Adrenal gland (tissue), 12 donors: ENCODE data around the gene KRTAP9-7. TPM values are rescaled to one million over a fixed set of nuclear protein-coding genes. Genes with fewer than 3 reads are reported as not detected.

Experiments used
- DNase-seq, 7 donors: peaks; one replicate each; pipeline ENCODE4 v3.0.0-alpha.2; 2019 to 2020
- H3K27ac ChIP-seq, 5 donors: fragments of 200-600 bp; sonication (generic) in 4 of 5; 1 replicate in 3 of 5; 2 replicates in 2 of 5; pipeline versions ENCODE4 v1.5.1 to v1.8.0; 2016 to 2020; ENCODE audit warnings: mild to moderate bottlenecking in 1 of 5
- H3K27me3 ChIP-seq: fragments of 200-600 bp; 2 replicates; pipeline ENCODE4 v1.8.0; 2021
- H3K36me3 ChIP-seq, 2 donors: fragments of 200-600 bp; replicated peaks in 1 of 2; 1 replicate in 1 of 2; 2 replicates in 1 of 2; pipeline versions ENCODE4 v1.5.1 to v1.8.0; 2018 to 2022
- H3K4me1 ChIP-seq, 2 donors: fragments of 200-600 bp; replicated peaks in 1 of 2; 1 replicate in 1 of 2; 2 replicates in 1 of 2; pipeline versions ENCODE4 v1.5.1 to v1.8.0; 2018 to 2021
- H3K4me3 ChIP-seq, 4 donors: fragments of 200-600 bp; sonication (generic) in 3 of 4; one replicate each; pipeline ENCODE4 v1.5.1; 2016 to 2018
- H3K9me3 ChIP-seq, 3 donors: fragments of 200-600 bp; sonication (generic) in 1 of 3; replicated peaks in 1 of 3; 1 replicate in 2 of 3; 2 replicates in 1 of 3; pipeline versions ENCODE4 v1.5.1 to v1.8.0; 2016 to 2021
- CTCF ChIP-seq, 6 experiments: fragments of 450-650 bp in 4 of 6; fragments of 200-600 bp in 2 of 6; sonication (generic) in 1 of 6; IDR thresholded peaks; 1 replicate in 5 of 6; 2 replicates in 1 of 6; pipeline versions ENCODE4 v1.5.1 to v1.8.0; 2016 to 2021; ENCODE audit warnings: antibody characterized with exemption in 6 of 6, mild to moderate bottlenecking in 2 of 6, moderate library complexity in 1 of 6
- POLR2A ChIP-seq, 2 donors: fragments of 450-650 bp; IDR thresholded peaks; one replicate each; pipeline ENCODE4 v1.6.1; 2017; ENCODE audit warnings: antibody characterized with exemption in 2 of 2, mild to moderate bottlenecking in 2 of 2, moderate library complexity in 1 of 2
- WGBS, 4 donors: extraction: QIAGEN DNeasy Blood & Tissue Kit in 2 of 4; methylation state at CpG; one replicate each; pipeline versions ENCODE4 v1.1.5 to v1.1.7; 2013 to 2017; 5-methylcytosine and 5-hydroxymethylcytosine counted together
- intact Hi-C, 2 donors: fragments of 100-400 bp; cut with DNase I; formaldehyde crosslinking; loops; one replicate each; pipeline versions ENCODE4 v1.14.1 to v1.15.0; 2022 to 2023
- polyA plus RNA-seq, 3 donors: library from polyadenylated mRNA; stranded (reverse); fragments of 200-250 nt in 2 of 3; fragments of 350-450 nt in 1 of 3; fragmentation: Illumina TruSeq in 1 of 3; extraction: RNeasy Lipid Tissue Mini Kit (QIAGEN cat#74804) in 1 of 3; gene quantifications; one replicate each; pipeline ENCODE4 v1.2.3, GENCODE V29; 2013 to 2014
- small RNA-seq, 2 donors: library from RNA; depleted of rRNA; stranded (forward); fragments of <200 nt; gene quantifications; one replicate each; pipeline ENCODE3, GENCODE V24; 2016
- total RNA-seq, 9 donors: library from RNA; depleted of rRNA in 4 of 9; stranded (reverse); fragments of >200 nt in 4 of 9; fragments of 120-200 nt in 1 of 9; fragmentation: NEBNext Ultra II Directional in 1 of 9; extraction: Animal tissue kit (Norgen Biotek cat#: 25700) in 1 of 9; gene quantifications; one replicate each; pipeline versions ENCODE4 v1.1.0 to v1.2.4, GENCODE V29; 2013 to 2023
- donor health status: healthy with polysubstance abuse.
- donor health status: Bipolar disorder and iron deficiency.
- donor health status: DM: yes; HTN: yes; CAD: no.
- donor health status: DM: no; HTN: no; CAD: no.
- donor health status: DM: no; HTN: no; CAD: no.
- donor health status: DM: yes; HTN: yes; CAD: no.

KRTAP9-7 gene
- total and polyA plus RNA-seq, 12 donors = not detected

- Histone ChIP-seq H3K27ac (no peak overlapping the region), H3K4me3 (no peak overlapping the region), H3K36me3 (no peaks in the 10 kb centered on the region), H3K9me3 (no peaks in the 10 kb centered on the region), H3K4me1 (no peaks in the 10 kb centered on the region), H3K27me3 (no peaks in the 10 kb centered on the region)
- no peak for DNase-seq
- 81 to 92% (median 86%) methylated on average over 8 to 10 of the region's 10 CpGs for WGBS, 4 donors
- TF ChIP-seq CTCF (IDR thresholded peaks at IDR 0.05) = no peak
- TF ChIP-seq POLR2A (IDR thresholded peaks at IDR 0.05) = no peak
- intact Hi-C loops = loop anchor here in 1 of 2 donors (10.0 kb wide), 2 partner anchors 330 to 420 kb away; no protein-coding TSS in a partner anchor
These were observed 49.6 kb downstream of the KRTAP9-7 start for GRCh38 chr17:41325126-41325525.

GRCh38 chr17:41325611-41326010 lies 50.1 kb downstream of the KRTAP9-7 start:
- 87 to 100% (median 93%) methylated on average over 2 to 6 of the region's 6 CpGs; no CpG with 5 or more reads in 1 of the 4 donors for WGBS, 4 donors
- H3K27me3 ChIP-seq = no peaks in the 10 kb centered on the region
- no peaks in the 10 kb centered on the region for H3K36me3 ChIP-seq
- H3K9me3 ChIP-seq = no peaks in the 10 kb centered on the region
- no peaks in the 10 kb centered on the region for H3K4me1 ChIP-seq
- no peak overlapping the region for H3K4me3 ChIP-seq
- DNase-seq = no peak
- TF ChIP-seq CTCF (IDR thresholded peaks at IDR 0.05) (no peak), POLR2A (IDR thresholded peaks at IDR 0.05) (no peak)
- intact Hi-C loops = loop anchor here in 1 of 2 donors (10.0 kb wide), 2 partner anchors 329 to 421 kb away; no protein-coding TSS in a partner anchor
- no peak overlapping the region for H3K27ac ChIP-seq

Small RNA genes lying within 50 kb of the gene (small RNA-seq; reads per million reads assigned to genes)
- 0 reads per million in 2 donors for gene KRTAP9-10P

Other genes starting within 250 kb of the KRTAP9-7 start
Only the 30 nearest of the 41 such genes appear.
- not detected for gene KRTAP4-7, start 191.5 kb upstream of the KRTAP9-7 start, total RNA-seq
- gene KRTAP4-7, start 191.5 kb upstream of the KRTAP9-7 start, polyA plus RNA-seq = not detected
- not detected for gene KRTAP4-8, start 177.6 kb upstream of the KRTAP9-7 start, total RNA-seq
- gene KRTAP4-8, start 177.6 kb upstream of the KRTAP9-7 start, polyA plus RNA-seq = not detected
- gene KRTAP4-16, start 173.5 kb upstream of the KRTAP9-7 start, total RNA-seq = not detected
- gene KRTAP4-16, start 173.5 kb upstream of the KRTAP9-7 start, polyA plus RNA-seq = not detected
- gene KRTAP4-9, start 170.3 kb upstream of the KRTAP9-7 start, total RNA-seq = not detected
- gene KRTAP4-9, start 170.3 kb upstream of the KRTAP9-7 start, polyA plus RNA-seq = not detected
- not detected for gene KRTAP4-11, start 157.3 kb upstream of the KRTAP9-7 start, total RNA-seq
- not detected for gene KRTAP4-11, start 157.3 kb upstream of the KRTAP9-7 start, polyA plus RNA-seq
- gene KRTAP4-12, start 151.5 kb upstream of the KRTAP9-7 start, total RNA-seq = not detected
- gene KRTAP4-12, start 151.5 kb upstream of the KRTAP9-7 start, polyA plus RNA-seq = not detected
- gene KRTAP4-6, start 135.2 kb upstream of the KRTAP9-7 start, total RNA-seq = not detected
- not detected for gene KRTAP4-6, start 135.2 kb upstream of the KRTAP9-7 start, polyA plus RNA-seq
- not detected for gene KRTAP4-5, start 125.9 kb upstream of the KRTAP9-7 start, total RNA-seq
- gene KRTAP4-5, start 125.9 kb upstream of the KRTAP9-7 start, polyA plus RNA-seq = not detected
- gene KRTAP4-4, start 115.0 kb upstream of the KRTAP9-7 start, total RNA-seq = not detected
- gene KRTAP4-4, start 115.0 kb upstream of the KRTAP9-7 start, polyA plus RNA-seq = not detected
- gene KRTAP4-3, start 107.5 kb upstream of the KRTAP9-7 start, total RNA-seq = not detected
- gene KRTAP4-3, start 107.5 kb upstream of the KRTAP9-7 start, polyA plus RNA-seq = not detected
- not detected for gene KRTAP4-2, start 97.5 kb upstream of the KRTAP9-7 start, total RNA-seq
- not detected for gene KRTAP4-2, start 97.5 kb upstream of the KRTAP9-7 start, polyA plus RNA-seq
- gene KRTAP4-1, start 90.8 kb upstream of the KRTAP9-7 start, total RNA-seq = not detected
- not detected for gene KRTAP4-1, start 90.8 kb upstream of the KRTAP9-7 start, polyA plus RNA-seq
- not detected for gene KRTAP9-1, start 85.8 kb upstream of the KRTAP9-7 start, total RNA-seq
- not detected for gene KRTAP9-1, start 85.8 kb upstream of the KRTAP9-7 start, polyA plus RNA-seq
- not detected for gene KRTAP9-2, start 49.0 kb upstream of the KRTAP9-7 start, total RNA-seq
- gene KRTAP9-2, start 49.0 kb upstream of the KRTAP9-7 start, polyA plus RNA-seq = not detected
- gene KRTAP9-3, start 43.2 kb upstream of the KRTAP9-7 start, total RNA-seq = not detected
- not detected for gene KRTAP9-3, start 43.2 kb upstream of the KRTAP9-7 start, polyA plus RNA-seq
- not detected for gene KRTAP9-8, start 37.7 kb upstream of the KRTAP9-7 start, total RNA-seq
- gene KRTAP9-8, start 37.7 kb upstream of the KRTAP9-7 start, polyA plus RNA-seq = not detected
- gene KRTAP9-4, start 26.0 kb upstream of the KRTAP9-7 start, total RNA-seq = not detected
- not detected for gene KRTAP9-4, start 26.0 kb upstream of the KRTAP9-7 start, polyA plus RNA-seq
- gene KRTAP9-9, start 20.3 kb upstream of the KRTAP9-7 start, total RNA-seq = not detected
- not detected for gene KRTAP9-9, start 20.3 kb upstream of the KRTAP9-7 start, polyA plus RNA-seq
- not detected for gene KRTAP9-6, start 10.3 kb upstream of the KRTAP9-7 start, total RNA-seq
- gene KRTAP9-6, start 10.3 kb upstream of the KRTAP9-7 start, polyA plus RNA-seq = not detected
- not detected for gene KRTAP29-1, start 27.2 kb downstream of the KRTAP9-7 start, total RNA-seq
- gene KRTAP29-1, start 27.2 kb downstream of the KRTAP9-7 start, polyA plus RNA-seq = not detected
- not detected for gene KRTAP16-1, start 33.6 kb downstream of the KRTAP9-7 start, total RNA-seq
- not detected for gene KRTAP16-1, start 33.6 kb downstream of the KRTAP9-7 start, polyA plus RNA-seq
- not detected for gene KRTAP17-1, start 40.0 kb downstream of the KRTAP9-7 start, total RNA-seq
- not detected for gene KRTAP17-1, start 40.0 kb downstream of the KRTAP9-7 start, polyA plus RNA-seq
- gene KRT33A, start 75.1 kb downstream of the KRTAP9-7 start, total RNA-seq = not detected
- gene KRT33A, start 75.1 kb downstream of the KRTAP9-7 start, polyA plus RNA-seq = not detected
- gene KRT33B, start 94.1 kb downstream of the KRTAP9-7 start, total RNA-seq = not detected
- gene KRT33B, start 94.1 kb downstream of the KRTAP9-7 start, polyA plus RNA-seq = not detected
- gene KRT34, start 106.6 kb downstream of the KRTAP9-7 start, total RNA-seq = not detected
- gene KRT34, start 106.6 kb downstream of the KRTAP9-7 start, polyA plus RNA-seq = not detected
- not detected for gene KRT31, start 121.9 kb downstream of the KRTAP9-7 start, total RNA-seq
- gene KRT31, start 121.9 kb downstream of the KRTAP9-7 start, polyA plus RNA-seq = not detected
- gene KRT37, start 148.9 kb downstream of the KRTAP9-7 start, total RNA-seq = not detected
- gene KRT37, start 148.9 kb downstream of the KRTAP9-7 start, polyA plus RNA-seq = not detected
- not detected for gene KRT38, start 165.3 kb downstream of the KRTAP9-7 start, total RNA-seq
- not detected for gene KRT38, start 165.3 kb downstream of the KRTAP9-7 start, polyA plus RNA-seq
- gene KRT32, start 191.7 kb downstream of the KRTAP9-7 start, total RNA-seq = not detected
- not detected for gene KRT32, start 191.7 kb downstream of the KRTAP9-7 start, polyA plus RNA-seq
- not detected for gene KRT35, start 205.5 kb downstream of the KRTAP9-7 start, total RNA-seq
- not detected for gene KRT35, start 205.5 kb downstream of the KRTAP9-7 start, polyA plus RNA-seq